HG03064 (cell line): ENCODE results near the gene H3-3A.

Experiments used
- ATAC-seq: cut with Tn5 transposase; IDR thresholded peaks from one replicate; pipeline ENCODE4 v1.9.1; 2021; ENCODE audit warnings: low read depth; ENCODE audit not compliant: unreplicated experiment

H3-3A gene

GRCh38 chr1:226052061-226052460, 10.5 kb upstream of the H3-3A start:
- no peak for ATAC-seq

- ATAC-seq: no peak
Measured at GRCh38 chr1:226054519-226055327, 7.8 kb upstream of the H3-3A start.

GRCh38 chr1:226059709-226060108, 2.8 kb upstream of the H3-3A start:
- ATAC-seq: no peak

GRCh38 chr1:226060427-226060826, 2.1 kb upstream of the H3-3A start:
- ATAC-seq: no peak

GRCh38 chr1:226061068-226061840, 1.3 kb upstream of the H3-3A start:
- no peak for ATAC-seq

- ATAC-seq: peak; percentile 50
Measured at GRCh38 chr1:226061841-226062557, 517 bp upstream of the H3-3A start.

- peak; percentile 10 for ATAC-seq
Measured at GRCh38 chr1:226063224-226063976, 884 bp downstream of the H3-3A start.

- ATAC-seq: no peak
Measured at GRCh38 chr1:226063977-226064815, 1.7 kb downstream of the H3-3A start.

- ATAC-seq: no peak
Measured at GRCh38 chr1:226064816-226065248, 2.3 kb downstream of the H3-3A start.

- no peak for ATAC-seq
Measured at GRCh38 chr1:226066415-226067078, 4.0 kb downstream of the H3-3A start.

- no peak for ATAC-seq
Measured at GRCh38 chr1:226069811-226070489, 7.4 kb downstream of the H3-3A start.

- ATAC-seq: no peak
Measured at GRCh38 chr1:226072347-226072746, 9.8 kb downstream of the H3-3A start.

- no peak for ATAC-seq
Measured at GRCh38 chr1:226073184-226073950, 10.9 kb downstream of the H3-3A start.

GRCh38 chr1:226074046-226074445, 11.5 kb downstream of the H3-3A start:
- no peak for ATAC-seq

- no peak for ATAC-seq
Measured at GRCh38 chr1:226076378-226076777, 13.9 kb downstream of the H3-3A start.

- no peak for ATAC-seq
Measured at GRCh38 chr1:226078374-226078773, 15.9 kb downstream of the H3-3A start.

GRCh38 chr1:226082587-226082917, 20.0 kb downstream of the H3-3A start:
- no peak for ATAC-seq

GRCh38 chr1:226082959-226083301, 20.4 kb downstream of the H3-3A start:
- ATAC-seq: peak; percentile 13
